Aorta (tissue), 5 donors: Measurements from ENCODE around the gene HNRNPM. TPM values are rescaled to one million over a fixed set of nuclear protein-coding genes. Genes with fewer than 3 reads are reported as not detected.

ENCODE experiments used
- ATAC-seq: fragments of 200-7000 bp; cut with Tn5 transposase; one replicate; pipeline ENCODE4 v1.9.1; 2022; ENCODE audit warnings: moderate library complexity; ENCODE audit not compliant: low FRiP score
- DNase-seq, 2 donors: peaks; one replicate each; pipeline ENCODE4 v3.0.0-alpha.2; 2020
- H3K27ac ChIP-seq, 2 donors: one replicate each; pipeline ENCODE4 v1.5.1; 2013; ENCODE audit warnings: low read length in 2 of 2, mild to moderate bottlenecking in 2 of 2, moderate library complexity in 2 of 2, control low read depth in 1 of 2, inconsistent platforms in 1 of 2, low read depth in 1 of 2
- H3K27me3 ChIP-seq, 2 donors: one replicate each; pipeline ENCODE4 v1.6.1; 2013; ENCODE audit warnings: control low read depth in 1 of 2, low read length in 1 of 2, mild to moderate bottlenecking in 1 of 2, moderate library complexity in 1 of 2; ENCODE audit not compliant: insufficient read depth in 2 of 2, control insufficient read depth in 1 of 2
- H3K36me3 ChIP-seq, 2 donors: one replicate each; pipeline ENCODE4 v1.6.1; 2013; ENCODE audit warnings: control low read depth in 1 of 2, low read length in 1 of 2, mild to moderate bottlenecking in 1 of 2; ENCODE audit not compliant: insufficient read depth in 2 of 2, control insufficient read depth in 1 of 2
- H3K4me1 ChIP-seq, 2 donors: one replicate each; pipeline ENCODE4 v1.6.1; 2013; ENCODE audit warnings: low read length in 2 of 2, control low read depth in 1 of 2, mild to moderate bottlenecking in 1 of 2, moderate library complexity in 1 of 2; ENCODE audit not compliant: insufficient read depth in 2 of 2, control insufficient read depth in 1 of 2
- H3K4me3 ChIP-seq, 2 donors: one replicate each; pipeline ENCODE4 v1.5.1; 2013; ENCODE audit warnings: low read length in 2 of 2, control low read depth in 1 of 2, mild to moderate bottlenecking in 1 of 2
- H3K9me3 ChIP-seq: one replicate; pipeline ENCODE4 v1.6.1; 2013; ENCODE audit warnings: mild to moderate bottlenecking, low read length; ENCODE audit not compliant: control insufficient read depth
- WGBS, 2 donors: extraction: QIAGEN DNeasy Blood & Tissue Kit; methylation state at CpG; one replicate each; pipeline ENCODE4 v1.1.7; 2013; 5-methylcytosine and 5-hydroxymethylcytosine counted together
- intact Hi-C, 2 donors: fragments of 100-400 bp; cut with DNase I; formaldehyde crosslinking; loops; one replicate each; pipeline versions ENCODE4 v1.14.2 to v1.15.0; 2022
- long read RNA-seq, 2 donors: library from polyadenylated mRNA; unstranded; transcript quantifications; one replicate each; pipeline ENCODE4 v2.0.0, GENCODE V29; 2020 to 2021
- polyA plus RNA-seq, 2 donors: library from polyadenylated mRNA; stranded (reverse); fragments of 200-250 nt; gene quantifications; one replicate each; pipeline ENCODE4 v1.2.3, GENCODE V29; 2013
- total RNA-seq, 2 donors: library from RNA; stranded (reverse); fragmentation: NEBNext Ultra II Directional; extraction: Animal tissue kit (Norgen Biotek cat#: 25700); gene quantifications; one replicate each; pipeline ENCODE4 v1.2.1, GENCODE V29; 2021
- donor health status: healthy with polysubstance abuse.
- donor health status: Bipolar disorder and iron deficiency.
- donor health status: DM: no; HTN: no; CAD: no.
- donor health status: DM: no; HTN: no; CAD: no.
- donor health status: DM: yes; HTN: yes; CAD: no.

HNRNPM gene
- total RNA-seq (100 to 1,000 TPM; 134 to 148 TPM), polyA plus RNA-seq (100 to 1,000 TPM; 106 to 112 TPM)
- long read RNA-seq, donor 1, partial matches to known transcripts = 74 of 403 reads
- long read RNA-seq, donor 1, other reads (novel, unspliced or antisense) = 325 of 403 reads
- long read RNA-seq, donor 2, partial matches to known transcripts = 27 of 79 reads
- long read RNA-seq, donor 2, other reads (novel, unspliced or antisense) = 48 of 79 reads

GRCh38 chr19:8444677-8445487, at the start of gene HNRNPM:
Gene HNRNPM (plus strand): TSS chr19:8444975. CDS start chr19:8444999, 24 bp downstream.
- H3K4me3 ChIP-seq = peak within 1 kb of the TSS; percentile 65 to 95
- no peaks in the 10 kb centered on the region for H3K9me3 ChIP-seq
- WGBS, 2 donors = 1% methylated on average over 82 to 93 of the region's 93 CpGs
- intact Hi-C loops = loop anchor here in 1 of 2 donors (5.0 kb wide), 1 partner anchor 33 kb away; the partner anchor contains the start of gene MARCHF2
- ATAC-seq (peak; percentile 99), DNase-seq (peak; percentile 100)
- no peaks in the 10 kb centered on the region for H3K36me3 ChIP-seq
- H3K27me3 ChIP-seq = no peaks in the 10 kb centered on the region
- peaks cover 0 to 3% of the 10 kb centered on the region in 2 donors for H3K4me1 ChIP-seq
- peak within 1 kb of the TSS; percentile 81 for H3K27ac ChIP-seq

GRCh38 chr19:8395621-8396082, 49.1 kb upstream of the HNRNPM start:
- Histone ChIP-seq H3K27me3 (no peaks in the 10 kb centered on the region), H3K27ac (no peak overlapping the region), H3K9me3 (no peaks in the 10 kb centered on the region), H3K36me3 (no peaks in the 10 kb centered on the region), H3K4me3 (no peak overlapping the region), H3K4me1 (no peaks in the 10 kb centered on the region)
- WGBS, 2 donors = 87 to 90% methylated on average over 14 of the region's 14 CpGs
- DNase-seq (no peak), ATAC-seq (no peak)
- intact Hi-C loops = loop anchor here in 1 of 2 donors (2.0 kb wide), 1 partner anchor 41 kb away; no protein-coding TSS in a partner anchor

- no peak for ATAC-seq
- Histone ChIP-seq H3K36me3 (no peaks in the 10 kb centered on the region), H3K27ac (no peak overlapping the region), H3K27me3 (no peaks in the 10 kb centered on the region), H3K4me3 (no peak overlapping the region), H3K4me1 (no peaks in the 10 kb centered on the region), H3K9me3 (no peaks in the 10 kb centered on the region)
- DNase-seq = no peak
- WGBS, 2 donors = 86 to 88% methylated on average over 7 of the region's 7 CpGs
- intact Hi-C loops = loop anchor here in 1 of 2 donors (2.0 kb wide), 1 partner anchor 41 kb away; no protein-coding TSS in a partner anchor
These were observed 48.6 kb upstream of the HNRNPM start for GRCh38 chr19:8396185-8396562.

GRCh38 chr19:8396563-8397203, 48.1 kb upstream of the HNRNPM start:
- WGBS, 2 donors = 43 to 45% methylated on average over 20 to 22 of the region's 22 CpGs
- H3K9me3 ChIP-seq = no peaks in the 10 kb centered on the region
- ATAC-seq (no peak), DNase-seq (peak; percentile 76 to 92)
- no peaks in the 10 kb centered on the region for H3K4me1 ChIP-seq
- no peak overlapping the region for H3K4me3 ChIP-seq
- H3K36me3 ChIP-seq = no peaks in the 10 kb centered on the region
- H3K27me3 ChIP-seq = no peaks in the 10 kb centered on the region
- no peak overlapping the region for H3K27ac ChIP-seq
- intact Hi-C loops = loop anchor here in 1 of 2 donors (2.0 kb wide), 1 partner anchor 42 kb away; no protein-coding TSS in a partner anchor

GRCh38 chr19:8397271-8397670, 47.5 kb upstream of the HNRNPM start:
- H3K27ac ChIP-seq = no peak overlapping the region
- peaks cover 0 to 4% of the 10 kb centered on the region in 2 donors for H3K36me3 ChIP-seq
- H3K4me1 ChIP-seq = no peaks in the 10 kb centered on the region
- no peaks in the 10 kb centered on the region for H3K9me3 ChIP-seq
- no peak overlapping the region for H3K4me3 ChIP-seq
- no peaks in the 10 kb centered on the region for H3K27me3 ChIP-seq
- ATAC-seq (no peak), DNase-seq (no peak)
- intact Hi-C loops = loop anchor here in 1 of 2 donors (2.0 kb wide), 1 partner anchor 42 kb away; no protein-coding TSS in a partner anchor
- 37 to 42% methylated on average over 7 of the region's 7 CpGs for WGBS, 2 donors

GRCh38 chr19:8397746-8398310, 46.9 kb upstream of the HNRNPM start:
- Histone ChIP-seq H3K36me3 (peaks cover 0 to 4% of the 10 kb centered on the region in 2 donors), H3K27me3 (no peaks in the 10 kb centered on the region), H3K27ac (no peak overlapping the region), H3K9me3 (no peaks in the 10 kb centered on the region), H3K4me1 (no peaks in the 10 kb centered on the region), H3K4me3 (no peak overlapping the region)
- WGBS, 2 donors = 77 to 82% methylated on average over 10 of the region's 10 CpGs
- no peak for DNase-seq
- no peak for ATAC-seq
- intact Hi-C loops = loop anchor here in 1 of 2 donors (2.0 kb wide), 1 partner anchor 43 kb away; no protein-coding TSS in a partner anchor

GRCh38 chr19:8398311-8398771, 46.4 kb upstream of the HNRNPM start:
- intact Hi-C loops = no loop called here
- peaks cover 0 to 6% of the 10 kb centered on the region in 2 donors for H3K36me3 ChIP-seq
- H3K4me3 ChIP-seq = no peak overlapping the region
- ATAC-seq = no peak
- 46 to 49% methylated on average over 9 of the region's 9 CpGs for WGBS, 2 donors
- no peak overlapping the region for H3K27ac ChIP-seq
- H3K4me1 ChIP-seq = no peaks in the 10 kb centered on the region
- DNase-seq = no peak
- H3K27me3 ChIP-seq = no peaks in the 10 kb centered on the region
- no peaks in the 10 kb centered on the region for H3K9me3 ChIP-seq

GRCh38 chr19:8399681-8400188, 45.0 kb upstream of the HNRNPM start:
- no peak for ATAC-seq
- no peak for DNase-seq

More at GRCh38 chr19:8399681-8400188, 45.0 kb upstream of the HNRNPM start:
- Histone ChIP-seq H3K9me3 (no peaks in the 10 kb centered on the region), H3K36me3 (peaks cover 0 to 9% of the 10 kb centered on the region in 2 donors), H3K4me3 (no peak overlapping the region), H3K27me3 (no peaks in the 10 kb centered on the region), H3K4me1 (no peaks in the 10 kb centered on the region), H3K27ac (no peak overlapping the region)
- WGBS, 2 donors = 92 to 93% methylated on average over 34 of the region's 34 CpGs
- intact Hi-C loops = loop anchor here in 1 of 2 donors (10.0 kb wide), 1 partner anchor 135 kb away; no protein-coding TSS in a partner anchor
